ENCODE data around the gene USF3.

The USF3 gene

GRCh38 chr3:113695786-113696645 lies at the start of gene USF3:
Gene USF3, minus strand, starts transcription at chr3:113696642. Its CDS starts 21,764 bp downstream, at chr3:113674878.
- DNase-seq, result peak; percentile 61

GRCh38 chr3:113745756-113746547 lies 49.5 kb upstream of the USF3 start, which contains the start of gene NAA50:
Gene NAA50, minus strand, starts transcription at chr3:113746249. Its CDS starts 300 bp downstream, at chr3:113745949.
- DNase-seq, result peak; percentile 96

GRCh38 chr3:113744941-113745755 lies 48.7 kb upstream of the USF3 start:
- peak; percentile 91 for DNase-seq

GRCh38 chr3:113743006-113743630 lies 46.7 kb upstream of the USF3 start:
- DNase-seq, result no peak

- DNase-seq, result peak; percentile 49
Observed at GRCh38 chr3:113741620-113742019, 45.2 kb upstream of the USF3 start.

- DNase-seq, result no peak
Observed at GRCh38 chr3:113741086-113741485, 44.6 kb upstream of the USF3 start.

GRCh38 chr3:113736548-113737089 lies 40.2 kb upstream of the USF3 start:
- DNase-seq, result peak; percentile 78

GRCh38 chr3:113731694-113732093 lies 35.3 kb upstream of the USF3 start:
- DNase-seq, result no peak

GRCh38 chr3:113730550-113730949 lies 34.1 kb upstream of the USF3 start:
- no peak for DNase-seq

- DNase-seq, result no peak
Observed at GRCh38 chr3:113728661-113729060, 32.2 kb upstream of the USF3 start.

- DNase-seq, result no peak
Observed at GRCh38 chr3:113721636-113722035, 25.2 kb upstream of the USF3 start.

- no peak for DNase-seq
Observed at GRCh38 chr3:113719758-113720157, 23.3 kb upstream of the USF3 start.

- DNase-seq, result no peak
Observed at GRCh38 chr3:113719294-113719693, 22.9 kb upstream of the USF3 start.

- no peak for DNase-seq
Observed at GRCh38 chr3:113717818-113718217, 21.4 kb upstream of the USF3 start.

GRCh38 chr3:113717308-113717707 lies 20.9 kb upstream of the USF3 start:
- DNase-seq, result no peak

- DNase-seq, result no peak
Observed at GRCh38 chr3:113714702-113715101, 18.3 kb upstream of the USF3 start.

GRCh38 chr3:113712129-113712528 lies 15.7 kb upstream of the USF3 start:
- peak; percentile 2 for DNase-seq

GRCh38 chr3:113707835-113708234 lies 11.4 kb upstream of the USF3 start:
- no peak for DNase-seq

GRCh38 chr3:113698956-113699355 lies 2.5 kb upstream of the USF3 start:
- no peak for DNase-seq

- no peak for DNase-seq
Observed at GRCh38 chr3:113698213-113698742, 1.8 kb upstream of the USF3 start.

GRCh38 chr3:113697500-113698090 lies 1.2 kb upstream of the USF3 start:
- no peak for DNase-seq

All from suppressor macrophage treated with lipopolysaccharide for 4 hours (primary cell).